K562 (cell line): ENCODE data around the gene MYOT. TPM values are rescaled to one million over a fixed set of nuclear protein-coding genes. Genes with fewer than 3 reads are reported as not detected.
A peak's percentile ranks its signal among the peaks of the same experiment; 100 is the strongest.

Source experiments
- ATAC-seq: fragments of 200-7000 bp; cut with Tn5 transposase; 3 replicates; pipeline ENCODE4 v1.9.1; 2020; ENCODE audit warnings: moderate library complexity
- BruUV-seq: library from RNA; stranded (reverse); fragments of 400-500 nt; replicated peaks from 2 replicates; lab custom pipeline; 2021; lab: Mats Ljungman, UMichigan
- CTCF ChIA-PET: fragments of 300-600 bp; formaldehyde crosslinking; extraction: SDS; loops from one replicate; lab custom pipeline; 2021; ENCODE audit warnings: low intra/inter-chr PET ratio; lab: Yijun Ruan, JAX
- POLR2A ChIA-PET: fragments of 300-600, 350-650 bp; sonication (Branson Sonifier 250); formaldehyde crosslinking; extraction: SDS; loops from one replicate; lab custom pipeline; 2021; ENCODE audit warnings: antibody characterized with exemption, inconsistent platforms; lab: Yijun Ruan, JAX
- DNase-seq, 4 experiments: peaks; one replicate each; pipeline versions ENCODE4 v3.0.0 to v3.0.0-alpha.2; 2011 to 2018; ENCODE audit warnings: low spot score in 3 of 4, mixed read lengths in 3 of 4; ENCODE audit errors: extremely low read depth in 1 of 4
- FAIRE-seq: peaks from 2 replicates; lab custom pipeline; 2011; peaks lifted over from hg19 to GRCh38; lab: Jason Lieb, UNC
- H2AFZ ChIP-seq: 2 replicates; pipeline ENCODE4 v1.6.0; 2011; ENCODE audit warnings: low read depth, low read length, control low read depth, inconsistent platforms
- H3K27ac ChIP-seq: fragments of 200-600 bp; 3 replicates; pipeline ENCODE4 v1.8.0; 2011; ENCODE audit warnings: low read depth, mild to moderate bottlenecking, control low read depth, inconsistent platforms, low read length, moderate library complexity, mixed read lengths; ENCODE audit errors: extremely low read depth
- H3K27me3 ChIP-seq, 2 experiments: fragments of 300-600 bp in 1 of 2; 2 replicates in 1 of 2; 3 replicates in 1 of 2; pipeline versions ENCODE4 v1.6.0 to v1.8.0; 2011; ENCODE audit warnings: inconsistent platforms in 2 of 2, low read length in 2 of 2, mild to moderate bottlenecking in 1 of 2, mixed read lengths in 1 of 2, moderate library complexity in 1 of 2; ENCODE audit not compliant: control insufficient read depth in 2 of 2, insufficient read depth in 2 of 2
- H3K36me3 ChIP-seq: fragments of 300-600 bp; 3 replicates; pipeline ENCODE4 v1.8.0; 2011; ENCODE audit warnings: mild to moderate bottlenecking, low read length, inconsistent platforms; ENCODE audit not compliant: control insufficient read depth, insufficient read depth
- H3K4me1 ChIP-seq, 2 experiments: fragments of 200-600 bp in 1 of 2; replicated peaks in 1 of 2; 2 replicates in 1 of 2; 3 replicates in 1 of 2; pipeline versions ENCODE4 v1.5.1 to v1.8.0; 2011; ENCODE audit warnings: inconsistent platforms in 2 of 2, low read length in 2 of 2, mild to moderate bottlenecking in 1 of 2, mixed read lengths in 1 of 2, moderate library complexity in 1 of 2; ENCODE audit not compliant: control insufficient read depth in 2 of 2, insufficient read depth in 2 of 2
- H3K4me2 ChIP-seq: 2 replicates; pipeline ENCODE4 v1.6.1; 2011; ENCODE audit warnings: low read length, control low read depth, inconsistent platforms, mixed read lengths; ENCODE audit not compliant: insufficient read depth
- H3K4me3 ChIP-seq: fragments of 200-600 bp; sonication (generic), shearing (Covaris generic); 2 replicates; pipeline ENCODE4 v1.5.1; 2016; ENCODE audit warnings: control low read depth, inconsistent platforms
- H3K79me2 ChIP-seq: fragments of 200-600 bp; 3 replicates; pipeline ENCODE4 v1.8.0; 2011; ENCODE audit warnings: low read length, inconsistent platforms; ENCODE audit not compliant: control insufficient read depth, insufficient read depth
- H3K9ac ChIP-seq, 2 experiments: 2 replicates each; pipeline versions ENCODE4 v1.6.0 to v1.6.1; 2011; ENCODE audit warnings: low read depth in 2 of 2, low read length in 2 of 2, control low read depth in 1 of 2, inconsistent platforms in 1 of 2, mild to moderate bottlenecking in 1 of 2, mixed read lengths in 1 of 2; ENCODE audit not compliant: insufficient read depth in 1 of 2
- H3K9me1 ChIP-seq: one replicate; pipeline ENCODE4 v1.6.0; 2011; ENCODE audit warnings: inconsistent platforms, mild to moderate bottlenecking, low read length, moderate library complexity; ENCODE audit not compliant: control insufficient read depth, insufficient read depth
- H3K9me3 ChIP-seq: replicated peaks from 2 replicates; pipeline ENCODE4 v1.5.1; 2011; ENCODE audit warnings: low read depth, low read length, inconsistent platforms; ENCODE audit not compliant: control insufficient read depth, insufficient read depth
- H4K20me1 ChIP-seq: replicated peaks from 2 replicates; pipeline ENCODE4 v1.6.1; 2011; ENCODE audit warnings: low read length, inconsistent platforms, mixed read lengths; ENCODE audit not compliant: control insufficient read depth, insufficient read depth
- CBX3 ChIP-seq, 2 experiments: IDR thresholded peaks; 1 replicate in 1 of 2; 2 replicates in 1 of 2; pipeline ENCODE4 v1.6.1; 2012; ENCODE audit warnings: inconsistent platforms in 2 of 2, low read length in 2 of 2, borderline replicate concordance in 1 of 2, control low read depth in 1 of 2
- CCAR2 ChIP-seq: fragments of 200-400 bp; formaldehyde crosslinking; IDR thresholded peaks from 2 replicates; pipeline ENCODE4 v1.6.1; 2017; ENCODE audit warnings: mild to moderate bottlenecking, low read depth, low read length
- CSDE1 ChIP-seq, 2 experiments: fragments of 450-650 bp; IDR thresholded peaks; 2 replicates each; pipeline ENCODE4 v1.6.1; 2016; ENCODE audit warnings: mild to moderate bottlenecking in 1 of 2
- HDAC6 ChIP-seq: IDR thresholded peaks from 2 replicates; pipeline ENCODE4 v1.6.1; 2012; ENCODE audit warnings: low read depth, mild to moderate bottlenecking, control low read depth, inconsistent platforms, low read length, moderate library complexity
- MCM2 ChIP-seq: fragments of 450-650 bp; IDR thresholded peaks from 2 replicates; pipeline ENCODE4 v1.6.1; 2017; ENCODE audit warnings: low read depth, mild to moderate bottlenecking
- ZNF324 ChIP-seq: fragments of 250-450 bp; sonication (Bioruptor Pico); IDR thresholded peaks from 2 replicates; pipeline ENCODE4 v1.4.0; 2020; ENCODE audit warnings: mild to moderate bottlenecking
- WGBS: fragments of 100-300 bp; shearing (Covaris generic); methylation state at CpG from one replicate; pipeline ENCODE4 v1.1.6; 2016; ENCODE audit warnings: low coverage, mixed read lengths; ENCODE audit not compliant: insufficient coverage; ENCODE audit errors: missing lambda C conversion rate; 5-methylcytosine and 5-hydroxymethylcytosine counted together
- in situ Hi-C: fragments of 300-500 bp; cut with MboI; formaldehyde crosslinking; loops from 4 replicates; pipeline ENCODE4 v1.15.0; 2018; ENCODE audit warnings: inconsistent platforms, mixed read lengths
- intact Hi-C: fragments of 100-400 bp; cut with micrococcal nuclease; formaldehyde crosslinking; loops from 2 replicates; pipeline ENCODE4 v1.14.2; 2022
- polyA plus RNA-seq, 8 experiments: library from polyadenylated mRNA; depleted of rRNA in 4 of 8; stranded (reverse) in 5 of 8; unstranded in 3 of 8; fragments of >200 nt; fragmentation: Nextera tagmentation in 2 of 8; fragmentation: Illumina TruSeq in 1 of 8; extraction: Ambion mirVana in 2 of 8; extraction: Trizol in 1 of 8; gene quantifications; 2 replicates each; pipeline versions ENCODE4 v1.2.1 to v1.2.3, GENCODE V29; 2011 to 2014; ENCODE audit warnings: inconsistent platforms in 1 of 8, missing spikeins in 1 of 8
- total RNA-seq, 7 experiments: library from RNA; depleted of rRNA in 6 of 7; stranded (reverse); fragments of >200 nt in 6 of 7; fragmentation: Illumina TruSeq in 2 of 7; extraction: Trizol in 2 of 7; gene quantifications; 2 replicates each; pipeline versions ENCODE4 v1.2.1 to v1.2.3, GENCODE V29; 2011 to 2021; ENCODE audit warnings: low replicate concordance in 1 of 7

The MYOT gene
- total and polyA plus RNA-seq, 9 of the 15 experiments (the other 6 are each of a cell fraction or from before 2014, with no cell fraction given) = 0.24 to 0.38 TPM; not detected in 7

- in situ Hi-C loops = no loop called here
- Histone ChIP-seq H3K79me2 (no peaks in the 10 kb centered on the region), H3K27ac (no peak overlapping the region), H3K36me3 (no peaks in the 10 kb centered on the region), H3K27me3 (no peaks in the 10 kb centered on the region), H3K4me1 (no peaks in the 10 kb centered on the region), H3K4me2 (no peak overlapping the region), H4K20me1 (no peaks in the 10 kb centered on the region), H3K9me3 (no peaks in the 10 kb centered on the region), H3K9me1 (no peaks in the 10 kb centered on the region), H3K4me3 (no peak overlapping the region), H3K9ac (no peak overlapping the region), H2AFZ (no peak overlapping the region)
- ChIA-PET CTCF (no interaction called here), POLR2A (no interaction called here)
- no peak for ATAC-seq
- FAIRE-seq = no peak
- WGBS = 13% methylated on average over 2 of the region's 2 CpGs
- intact Hi-C loops = no loop called here
- TF ChIP-seq CCAR2 (no peak), MCM2 (no peak), CSDE1 (IDR thresholded peaks at IDR 0.05) (no peak), ZNF324 (CRISPR knock-in tag) (peak; percentile 92)
- BruUV-seq = no TSS peak
- no peak for DNase-seq
Measured at GRCh38 chr5:137914758-137915157, 47.1 kb downstream of the MYOT start.

- in situ Hi-C loops = no loop called here
- intact Hi-C loops = no loop called here
- FAIRE-seq = no peak
- Histone ChIP-seq H2AFZ (no peak overlapping the region), H3K36me3 (no peaks in the 10 kb centered on the region), H3K4me2 (no peak overlapping the region), H3K27ac (no peak overlapping the region), H3K4me3 (no peak overlapping the region), H3K9me1 (no peaks in the 10 kb centered on the region), H3K79me2 (no peaks in the 10 kb centered on the region), H4K20me1 (no peaks in the 10 kb centered on the region), H3K4me1 (no peaks in the 10 kb centered on the region), H3K9ac (no peak overlapping the region), H3K9me3 (no peaks in the 10 kb centered on the region), H3K27me3 (no peaks in the 10 kb centered on the region)
- CTCF ChIA-PET = no interaction called here
- no TSS peak for BruUV-seq
- WGBS = 10% methylated on average over 1 of the region's 1 CpG
- ATAC-seq = no peak
- POLR2A ChIA-PET = interaction anchor here (1.1 kb wide), 1 partner anchor 16 kb away, joined by 4 read pairs; no protein-coding TSS in a partner anchor
- DNase-seq = no peak
- TF ChIP-seq CBX3 (IDR thresholded peaks at IDR 0.05; ENCODE audit: borderline replicate concordance in 1 of 2, low read length in 2 of 2) = no peak
- TF ChIP-seq HDAC6 = no peak
Measured at GRCh38 chr5:137916923-137917322, 49.3 kb downstream of the MYOT start.
